Middle frontal gyrus (tissue), 1 donor: ENCODE measurements around the gene PCNX4.
"Not testable (repeated sequence)": the region's sequence is repeated elsewhere in the genome, so short reads cannot be mapped to it uniquely, and the experiment has no call there.

ENCODE experiments used
- DNase-seq: peaks from one replicate; pipeline ENCODE4 v3.0.0-alpha.2; 2015; ENCODE audit warnings: low spot score; ENCODE audit errors: extremely low spot score

PCNX4 gene

DNA sequence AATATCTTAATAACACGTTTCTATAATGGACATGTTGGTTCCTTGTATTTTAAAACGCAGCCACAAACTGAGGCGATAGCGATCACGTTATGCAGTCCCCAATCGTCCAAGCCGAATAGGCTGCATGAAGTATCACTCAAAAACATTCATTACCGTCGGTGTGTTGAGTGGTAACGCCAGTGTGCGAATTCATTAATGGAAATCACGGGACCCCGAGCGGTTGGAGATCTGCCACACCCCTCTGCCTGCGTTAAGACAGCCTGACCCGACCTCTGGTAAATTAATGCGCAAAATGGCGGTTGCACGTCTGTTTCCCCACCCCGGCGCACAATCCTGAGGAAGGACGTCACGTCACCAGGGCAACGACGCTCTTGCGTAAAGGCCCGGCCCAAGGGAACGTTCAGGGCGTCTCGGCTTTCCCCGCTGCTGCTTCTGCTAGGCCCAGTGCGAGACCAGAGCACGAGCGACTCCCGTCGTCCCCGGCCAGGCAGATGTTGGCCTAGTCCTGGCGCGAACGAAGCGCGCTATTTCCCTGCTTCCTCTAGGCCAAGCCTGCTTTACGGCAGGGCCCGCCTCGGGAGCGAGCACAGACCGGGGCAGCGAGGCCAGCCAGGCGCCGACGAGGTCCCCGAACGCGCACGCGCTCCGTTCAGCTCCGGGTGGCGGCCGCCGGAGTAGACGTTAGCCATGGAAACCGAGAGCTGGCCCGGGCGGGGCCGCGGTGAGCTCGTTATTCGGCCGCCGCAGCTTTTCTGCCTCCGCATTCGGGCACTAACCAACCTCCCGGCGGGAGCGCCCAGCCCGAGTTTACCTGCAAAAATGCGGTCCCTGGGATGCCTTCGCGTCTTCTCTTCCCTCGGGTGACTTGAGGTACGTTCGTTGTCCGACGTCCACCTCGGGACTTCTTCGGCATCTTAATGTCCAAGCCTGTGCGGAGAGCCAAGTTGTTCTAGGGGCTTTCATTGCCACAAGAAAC is at the start of gene PCNX4:
TSS of gene PCNX4 (plus strand) at position 374 of the 976 bp plus-strand sequence. CDS start 15,716 bp downstream, outside the sequence.
- peak; percentile 99 for DNase-seq

DNA sequence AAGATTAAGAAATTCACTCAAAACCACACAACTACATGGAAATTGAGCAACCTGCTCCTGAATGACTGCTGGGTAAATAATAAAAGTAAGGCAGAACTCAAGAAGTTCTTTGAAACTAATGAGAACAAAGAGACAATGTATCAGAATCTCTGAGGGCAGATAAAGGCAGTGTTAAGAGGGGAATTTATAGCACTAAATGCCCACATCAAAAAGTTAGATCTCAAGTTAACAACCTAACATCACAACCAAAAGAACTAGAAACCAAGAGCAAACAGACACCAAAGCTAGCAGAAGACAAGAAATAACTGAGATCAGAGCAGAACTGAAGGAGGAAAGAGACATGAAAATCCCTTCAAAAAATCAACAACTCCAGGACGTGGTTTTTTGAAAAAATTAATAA is 43.7 kb upstream of the PCNX4 start:
- not testable (repeated sequence) for DNase-seq

DNA sequence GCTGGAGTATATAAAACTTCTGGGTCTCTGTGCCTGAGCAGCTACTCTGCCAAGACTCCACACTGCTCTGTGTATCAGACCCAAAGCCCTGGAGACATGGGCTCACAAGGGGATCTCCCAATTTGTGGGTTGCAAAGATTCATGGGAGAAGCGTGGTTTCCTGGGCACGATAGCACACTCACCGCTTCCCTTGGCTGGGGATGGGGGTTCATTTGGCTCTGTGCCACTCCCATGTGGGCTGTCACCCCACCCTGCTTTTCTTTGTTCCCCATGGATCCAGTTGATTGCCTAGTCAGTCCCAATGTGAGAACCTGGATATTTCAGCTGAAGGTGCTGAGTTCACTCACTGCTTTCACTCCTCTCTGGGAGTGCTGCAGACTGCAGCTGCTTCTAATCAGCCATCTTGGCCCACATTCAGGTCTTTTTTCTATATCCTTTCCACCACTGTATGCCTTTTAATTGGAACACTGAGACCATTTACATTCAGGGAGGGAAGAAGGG is 40.0 kb upstream of the PCNX4 start:
- no peak for DNase-seq

GRCh38 chr14:60058087-60058486 is 33.6 kb upstream of the PCNX4 start:
- no peak for DNase-seq

DNA sequence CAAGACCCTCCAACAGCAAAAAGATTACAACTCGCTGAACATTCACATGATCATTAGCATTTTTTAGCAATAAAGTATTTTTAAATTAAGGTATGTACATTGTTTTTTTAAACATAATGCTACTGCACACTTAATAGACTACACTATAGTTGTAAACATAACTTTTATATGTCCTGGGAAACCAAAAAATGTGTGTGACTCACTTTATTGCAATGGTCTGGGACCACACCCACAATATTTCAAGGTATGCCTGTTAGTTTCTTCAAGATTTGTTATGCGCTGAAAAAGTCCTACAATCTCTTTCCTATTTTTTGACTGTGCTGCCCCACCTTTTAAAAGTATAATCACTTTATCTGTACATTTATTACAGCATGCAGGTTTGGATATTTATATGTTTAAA is 30.4 kb upstream of the PCNX4 start:
- DNase-seq: no peak

DNA sequence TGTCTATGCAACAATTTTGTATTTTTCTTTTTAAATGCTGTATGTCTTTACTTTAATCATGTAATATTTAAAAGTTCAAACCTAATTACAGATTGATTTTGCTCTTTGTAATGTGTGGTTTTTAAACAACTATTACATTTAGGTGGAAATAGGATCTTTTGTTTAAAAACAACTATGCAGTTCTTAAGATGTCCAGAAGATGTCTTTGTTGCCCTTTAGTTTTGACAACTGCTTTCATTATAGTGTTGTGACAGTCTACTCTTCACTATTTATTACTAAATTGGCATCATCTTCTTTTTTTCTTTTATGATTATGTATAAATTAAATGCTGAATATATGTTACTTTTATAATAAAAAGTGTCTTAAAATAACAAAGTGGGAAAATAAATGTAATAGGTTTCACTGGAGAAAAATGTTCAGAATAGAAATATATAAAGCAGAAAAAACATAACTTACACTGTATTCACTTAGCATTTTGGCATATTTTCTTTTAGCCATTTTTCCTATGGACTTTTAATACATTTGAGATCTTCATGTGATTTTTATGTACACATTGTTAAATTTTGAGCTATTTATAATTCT is 27.1 kb upstream of the PCNX4 start:
- DNase-seq: no peak

GRCh38 chr14:60067882-60068281 is 23.8 kb upstream of the PCNX4 start:
- no peak for DNase-seq

DNA sequence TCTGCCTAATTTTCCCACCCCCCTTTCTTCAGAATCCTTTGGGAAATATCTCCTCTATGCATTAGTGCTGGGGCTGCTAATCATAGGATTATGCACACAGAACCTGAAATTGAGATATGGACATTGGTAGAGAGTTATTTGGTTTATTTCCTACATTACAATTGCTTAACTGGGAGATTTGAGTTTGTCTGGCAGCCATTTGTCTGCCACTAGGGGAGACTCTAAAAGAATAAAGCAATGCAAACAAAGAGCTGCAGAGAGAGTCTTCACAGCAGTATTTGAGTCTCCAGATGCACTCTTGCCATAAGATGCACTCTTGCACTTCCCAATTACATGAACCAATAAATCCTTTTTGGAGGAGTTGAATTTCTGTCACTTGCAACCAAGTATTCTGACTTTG is 12.0 kb upstream of the PCNX4 start:
- DNase-seq: no peak

- DNase-seq: no peak
Observed at GRCh38 chr14:60085085-60085484, 6.6 kb upstream of the PCNX4 start.

- DNase-seq: no peak
Observed at GRCh38 chr14:60085693-60086092, 6.0 kb upstream of the PCNX4 start.

GRCh38 chr14:60087668-60088067 is 4.1 kb upstream of the PCNX4 start:
- DNase-seq: no peak

- no peak for DNase-seq
Observed at GRCh38 chr14:60089221-60089620, 2.5 kb upstream of the PCNX4 start.

DNA sequence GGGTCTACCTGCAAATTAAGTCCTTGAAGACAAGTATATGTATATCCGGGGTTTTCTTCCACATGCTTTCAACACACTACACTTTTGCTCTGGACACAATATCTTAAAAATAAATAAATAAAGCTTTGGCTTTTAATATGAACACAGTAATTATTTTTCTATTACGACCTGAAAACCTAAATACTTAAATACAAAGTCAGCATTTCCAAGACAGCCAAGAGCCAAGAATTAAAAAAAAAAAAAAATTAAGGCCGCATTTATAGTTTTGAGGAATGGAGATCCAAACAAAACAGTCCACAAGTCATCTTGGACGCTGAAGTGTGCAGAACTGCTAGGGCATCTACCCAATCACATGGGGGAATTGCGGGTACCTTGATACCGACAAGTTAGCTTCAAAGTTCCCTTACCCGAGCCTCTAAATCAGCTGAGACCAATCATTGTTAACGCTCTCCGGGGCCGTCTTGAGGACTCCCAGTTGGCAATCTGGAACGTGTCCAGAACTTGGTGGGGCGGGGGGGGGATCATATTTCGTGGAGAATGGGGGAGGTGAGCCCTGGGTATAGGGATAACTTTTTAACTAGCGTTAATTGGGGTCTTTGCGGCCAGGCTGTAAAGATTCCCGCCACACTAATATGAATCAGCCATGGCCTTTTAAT is 731 bp upstream of the PCNX4 start:
- peak; percentile 11 for DNase-seq

DNA sequence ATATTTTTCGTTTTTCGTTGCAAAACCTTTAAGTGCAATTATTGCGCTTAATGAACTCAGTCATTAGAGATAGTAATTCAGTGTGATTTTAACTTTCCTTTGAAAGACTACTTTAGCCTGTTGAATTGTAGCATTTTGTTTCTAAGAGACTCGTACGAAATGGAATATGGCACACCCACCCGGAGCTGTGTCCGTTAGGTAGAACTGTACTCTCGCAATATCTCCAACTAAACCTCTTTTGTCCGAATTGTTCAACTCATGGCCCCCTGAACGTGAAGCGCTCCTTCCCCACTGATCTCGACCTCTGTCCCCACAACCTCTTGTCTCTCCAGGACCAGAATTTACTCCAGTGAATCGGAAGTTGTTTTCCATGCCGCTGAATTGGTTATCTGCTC is 800 bp downstream of the PCNX4 start:
- no peak for DNase-seq

DNA sequence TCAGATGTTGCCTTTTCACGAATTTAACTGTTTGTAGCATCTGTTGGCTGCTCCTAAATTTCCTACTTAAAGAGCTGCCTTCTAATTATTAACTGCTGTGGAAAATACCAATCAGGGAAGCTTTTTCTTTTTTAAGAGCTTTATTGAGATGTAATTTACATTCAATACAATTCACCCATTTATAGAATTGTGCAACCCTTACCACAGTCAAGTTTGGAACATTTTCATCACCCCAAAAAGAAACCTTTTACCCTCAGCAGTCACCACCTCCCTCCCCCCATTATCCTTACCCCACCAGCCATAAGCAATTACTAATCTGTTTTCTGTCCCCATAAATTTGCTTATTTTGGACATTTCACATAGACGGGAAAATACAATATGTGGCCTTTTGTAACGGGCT is 1.4 kb downstream of the PCNX4 start:
- no peak for DNase-seq

DNA sequence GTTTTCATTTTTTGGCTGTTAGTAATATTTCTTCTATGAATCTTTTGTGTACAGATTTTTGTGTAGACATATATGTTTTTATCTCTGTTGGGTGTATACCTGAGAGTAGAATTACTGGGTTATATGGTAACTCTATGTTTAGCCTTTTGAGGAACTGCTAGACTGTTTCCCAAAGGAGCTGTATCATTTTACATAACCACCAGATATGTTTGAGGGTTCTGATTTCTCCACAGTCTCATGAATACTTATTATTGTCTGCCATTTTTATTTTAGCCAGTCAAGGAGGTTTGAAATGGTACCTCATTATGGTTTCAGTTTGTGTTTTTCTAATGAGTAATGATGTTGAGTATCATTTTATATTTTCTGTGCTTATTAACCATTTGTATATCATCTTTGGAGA is 1.9 kb downstream of the PCNX4 start:
- no peak for DNase-seq

GRCh38 chr14:60094306-60094897 is 2.7 kb downstream of the PCNX4 start:
- no peak for DNase-seq

DNA sequence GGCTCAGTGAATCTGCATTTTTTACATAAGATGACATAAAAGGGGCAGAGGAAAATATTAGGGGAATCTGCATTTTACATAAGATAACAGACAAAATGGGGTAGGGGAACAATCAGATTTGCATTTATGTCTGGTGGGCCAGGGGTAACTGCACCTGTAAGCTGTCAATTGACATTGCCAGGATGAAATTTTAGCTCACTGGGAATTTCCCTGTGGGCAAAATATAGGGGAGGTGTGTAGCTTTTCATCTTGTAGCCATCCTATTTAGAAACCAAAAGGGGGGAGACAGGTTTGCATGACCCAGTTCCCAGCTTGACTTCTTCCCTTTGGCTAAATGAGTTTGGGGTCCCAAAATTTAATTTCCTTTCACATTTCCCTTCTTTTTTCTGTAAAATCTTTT is 3.5 kb downstream of the PCNX4 start:
- no peak for DNase-seq

DNA sequence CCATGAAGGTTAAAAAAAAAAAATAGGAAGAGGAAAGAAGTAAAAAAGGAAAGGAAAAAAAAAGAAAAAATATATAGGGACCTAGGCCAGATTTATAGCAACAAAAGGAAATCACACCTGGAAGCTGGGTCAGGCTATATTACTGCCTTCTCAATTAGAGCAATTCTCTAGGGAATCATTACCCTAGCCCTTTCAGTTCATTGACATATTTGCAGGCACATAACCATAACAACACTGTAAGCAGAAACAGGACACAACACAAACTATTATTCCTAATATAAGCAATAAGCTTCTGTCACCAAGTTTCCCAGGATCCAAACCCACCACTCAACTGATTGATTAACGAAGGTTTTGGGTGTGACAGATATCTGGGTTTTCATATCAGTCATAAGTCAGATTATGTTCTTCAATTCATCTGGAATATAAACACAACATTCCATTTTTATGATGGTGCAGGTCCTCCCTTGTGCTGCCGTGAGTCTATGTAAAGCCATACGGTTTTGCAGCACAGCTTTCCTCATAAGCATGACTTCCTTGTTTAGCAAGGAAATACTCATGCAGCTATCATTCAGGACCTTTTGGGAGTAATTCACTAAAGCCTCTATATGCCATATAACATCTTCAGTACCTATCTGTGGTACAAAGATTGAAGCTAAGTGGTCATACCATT is 4.2 kb downstream of the PCNX4 start:
- no peak for DNase-seq

DNA sequence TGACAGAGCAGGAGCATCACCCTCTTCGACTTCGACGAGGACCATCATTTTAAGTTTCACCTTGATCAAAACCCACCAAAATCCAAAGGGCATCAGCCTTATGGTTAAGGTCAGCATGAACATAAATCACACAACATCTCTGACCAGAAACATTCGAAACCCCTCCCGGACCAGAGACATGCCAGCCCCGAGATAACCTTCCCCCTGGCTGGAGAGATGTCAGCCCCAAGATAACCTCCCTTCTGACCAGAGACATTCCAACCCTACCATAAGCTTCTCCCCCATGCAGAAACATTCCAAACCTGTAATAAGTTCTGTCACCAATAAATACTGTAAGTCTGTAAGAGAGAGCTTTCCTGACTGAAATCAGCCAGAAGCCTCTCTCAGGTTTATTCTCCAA is 6.3 kb downstream of the PCNX4 start:
- no peak for DNase-seq

DNA sequence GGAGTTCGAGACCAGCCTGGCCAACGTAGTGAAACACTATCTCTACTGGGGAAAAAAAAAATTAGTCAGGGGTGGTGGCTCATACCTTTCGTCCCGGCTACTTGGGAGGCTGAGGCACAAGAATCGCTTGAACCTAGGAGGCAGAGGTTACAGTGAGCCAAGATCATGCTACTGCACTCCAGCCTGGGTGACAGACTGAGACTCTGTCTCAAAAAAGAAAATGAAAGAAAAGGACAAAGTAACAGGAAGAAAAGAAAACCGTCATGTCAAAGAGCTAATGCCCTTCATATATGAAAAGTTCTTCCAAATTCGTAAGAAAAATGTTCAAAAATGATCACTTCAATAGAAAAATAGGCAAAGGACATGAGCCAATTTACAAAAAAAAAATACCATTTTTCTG is 8.1 kb downstream of the PCNX4 start:
- not testable (repeated sequence) for DNase-seq
